H9 (cell line): Measurements from ENCODE around the gene LRRC23. TPM values are rescaled to one million over a fixed set of nuclear protein-coding genes. Genes with fewer than 3 reads are reported as not detected.

ENCODE experiments used
- DNase-seq: peaks from one replicate; pipeline ENCODE4 v3.0.0-alpha.2; 2017
- H2AFZ ChIP-seq: one replicate; pipeline ENCODE4 v1.6.1; 2013; ENCODE audit warnings: mild to moderate bottlenecking, low read length, control low read depth, moderate library complexity
- H2AK5ac ChIP-seq: 2 replicates; pipeline ENCODE4 v1.6.1; 2013; ENCODE audit warnings: low read length, control low read depth, mixed read lengths; ENCODE audit not compliant: insufficient read length
- H2BK120ac ChIP-seq: one replicate; pipeline ENCODE4 v1.6.1; 2013; ENCODE audit warnings: low read depth, mild to moderate bottlenecking, low read length, control low read depth, inconsistent platforms; ENCODE audit not compliant: poor library complexity, severe bottlenecking
- H2BK12ac ChIP-seq: 2 replicates; pipeline ENCODE4 v1.6.1; 2013; ENCODE audit warnings: low read length, control low read depth, mixed read lengths, low read depth; ENCODE audit not compliant: insufficient read length
- H2BK15ac ChIP-seq: 2 replicates; pipeline ENCODE4 v1.6.1; 2013; ENCODE audit warnings: low read depth, low read length, control low read depth
- H2BK20ac ChIP-seq: one replicate; pipeline ENCODE4 v1.6.1; 2013; ENCODE audit warnings: low read depth, mild to moderate bottlenecking, low read length, control low read depth, inconsistent platforms; ENCODE audit not compliant: poor library complexity, severe bottlenecking
- H2BK5ac ChIP-seq: 2 replicates; pipeline ENCODE4 v1.6.1; 2013; ENCODE audit warnings: low read length, control low read depth, mixed read lengths; ENCODE audit not compliant: insufficient read length
- H3K14ac ChIP-seq: 2 replicates; pipeline ENCODE4 v1.6.1; 2013; ENCODE audit warnings: low read length, control low read depth; ENCODE audit not compliant: insufficient read depth
- H3K18ac ChIP-seq: 2 replicates; pipeline ENCODE4 v1.6.1; 2013; ENCODE audit warnings: low read depth, mild to moderate bottlenecking, mixed read lengths, low read length, control low read depth; ENCODE audit not compliant: insufficient read length
- H3K23ac ChIP-seq: 2 replicates; pipeline ENCODE4 v1.6.1; 2013; ENCODE audit warnings: low read length, control low read depth, mixed read lengths, low read depth; ENCODE audit not compliant: insufficient read length
- H3K23me2 ChIP-seq: 2 replicates; pipeline ENCODE4 v1.6.1; 2013; ENCODE audit warnings: low read depth, mild to moderate bottlenecking, mixed read lengths, low read length, control low read depth; ENCODE audit not compliant: insufficient read length, poor library complexity, severe bottlenecking
- H3K27ac ChIP-seq: 2 replicates; pipeline ENCODE4 v1.5.1; 2013; ENCODE audit warnings: low read length, control low read depth, mixed read lengths, low read depth; ENCODE audit not compliant: insufficient read length
- H3K27me3 ChIP-seq: 2 replicates; pipeline ENCODE4 v1.6.1; 2013; ENCODE audit warnings: low read length, control low read depth, inconsistent platforms; ENCODE audit not compliant: insufficient read depth
- H3K4ac ChIP-seq: 2 replicates; pipeline ENCODE4 v1.6.1; 2013; ENCODE audit warnings: low read depth, mild to moderate bottlenecking, control low read depth, inconsistent platforms, low read length, moderate library complexity
- H3K4me1 ChIP-seq: 2 replicates; pipeline ENCODE4 v1.6.1; 2013; ENCODE audit warnings: low read length, control low read depth, inconsistent platforms; ENCODE audit not compliant: insufficient read depth
- H3K4me2 ChIP-seq: 2 replicates; pipeline ENCODE4 v1.6.1; 2013; ENCODE audit warnings: low read length, control low read depth, mixed read lengths; ENCODE audit not compliant: insufficient read length, insufficient read depth
- H3K56ac ChIP-seq: 2 replicates; pipeline ENCODE4 v1.6.1; 2013; ENCODE audit warnings: low read depth, mild to moderate bottlenecking, mixed read lengths, low read length, control low read depth; ENCODE audit not compliant: insufficient read length
- H3K79me1 ChIP-seq: 2 replicates; pipeline ENCODE4 v1.6.1; 2013; ENCODE audit warnings: low read depth, mild to moderate bottlenecking, moderate library complexity, low read length, control low read depth, inconsistent platforms; ENCODE audit not compliant: insufficient read depth, poor library complexity, severe bottlenecking
- H3K79me2 ChIP-seq: 2 replicates; pipeline ENCODE4 v1.6.1; 2013; ENCODE audit warnings: low read length, control low read depth, inconsistent platforms; ENCODE audit not compliant: insufficient read depth
- H3K9ac ChIP-seq: 2 replicates; pipeline ENCODE4 v1.6.1; 2013; ENCODE audit warnings: low read length, control low read depth, mixed read lengths; ENCODE audit not compliant: insufficient read length; ENCODE audit errors: extremely low read depth
- H3K9me3 ChIP-seq: one replicate; pipeline ENCODE4 v1.6.1; 2013; ENCODE audit warnings: low read depth, low read length, inconsistent platforms; ENCODE audit not compliant: control insufficient read depth
- H3T11ph ChIP-seq: one replicate; pipeline ENCODE4 v1.6.1; 2013; ENCODE audit warnings: mild to moderate bottlenecking, low read length, control low read depth, inconsistent platforms
- H4K20me1 ChIP-seq: one replicate; pipeline ENCODE4 v1.6.1; 2013; ENCODE audit not compliant: control insufficient read depth, insufficient read length, insufficient read depth
- H4K5ac ChIP-seq: 2 replicates; pipeline ENCODE4 v1.6.1; 2013; ENCODE audit warnings: low read depth, mild to moderate bottlenecking, mixed read lengths, low read length, control low read depth; ENCODE audit not compliant: insufficient read length
- H4K8ac ChIP-seq: replicated peaks from 2 replicates; pipeline ENCODE4 v1.6.1; 2013; ENCODE audit warnings: low read length, control low read depth, mixed read lengths, low read depth; ENCODE audit not compliant: insufficient read length
- H4K91ac ChIP-seq: 2 replicates; pipeline ENCODE4 v1.6.1; 2013; ENCODE audit warnings: low read depth, mild to moderate bottlenecking, moderate library complexity, mixed read lengths, low read length, control low read depth; ENCODE audit not compliant: insufficient read length
- H3K27ac Mint-ChIP-seq, 3 experiments: 2 replicates in 2 of 3; 3 replicates in 1 of 3; pipeline ENCODE4 v1.8.0; 2020 to 2021; ENCODE audit warnings: mixed read lengths in 3 of 3, mild to moderate bottlenecking in 1 of 3, moderate library complexity in 1 of 3
- H3K27me3 Mint-ChIP-seq: 2 replicates; pipeline ENCODE4 v1.8.0; 2021; ENCODE audit warnings: low read depth, mild to moderate bottlenecking, moderate library complexity, mixed read lengths
- H3K36me3 Mint-ChIP-seq, 3 experiments: 2 replicates in 2 of 3; 3 replicates in 1 of 3; pipeline ENCODE4 v1.8.0; 2020 to 2021; ENCODE audit warnings: low read depth in 3 of 3, mixed read lengths in 3 of 3; ENCODE audit not compliant: insufficient read depth in 1 of 3
- H3K4me1 Mint-ChIP-seq, 2 experiments: 2 replicates each; pipeline ENCODE4 v1.8.0; 2020; ENCODE audit warnings: mixed read lengths in 2 of 2
- H3K4me3 Mint-ChIP-seq, 2 experiments: 2 replicates in 1 of 2; 3 replicates in 1 of 2; pipeline ENCODE4 v1.8.0; 2020 to 2021; ENCODE audit warnings: mild to moderate bottlenecking in 2 of 2, mixed read lengths in 2 of 2, moderate library complexity in 1 of 2
- H3K9me3 Mint-ChIP-seq, 2 experiments: 2 replicates in 1 of 2; 3 replicates in 1 of 2; pipeline ENCODE4 v1.8.0; 2020; ENCODE audit warnings: mild to moderate bottlenecking in 2 of 2, mixed read lengths in 2 of 2, moderate library complexity in 1 of 2
- CTCF ChIP-seq: fragments of 200-600 bp; sonication (generic); conservative IDR thresholded peaks from 3 replicates; pipeline ENCODE4 v1.8.0; 2021; ENCODE audit warnings: antibody characterized with exemption, mild to moderate bottlenecking
- WGBS: extraction: QIAGEN DNeasy Blood & Tissue Kit; methylation state at CpG from one replicate; pipeline ENCODE4 v1.1.7; 2013; ENCODE audit warnings: missing lambda C conversion rate, low lambda C conversion rate, mixed read lengths; ENCODE audit not compliant: insufficient read length; ENCODE audit errors: extremely low coverage; 5-methylcytosine and 5-hydroxymethylcytosine counted together
- total RNA-seq: library from RNA; stranded (reverse); gene quantifications from 2 replicates; pipeline ENCODE4 v1.2.1, GENCODE V29; 2021

Gene LRRC23
- total RNA-seq, 1 experiment from 2014 or later, result 2.1 TPM

GRCh38 chr12:6871052-6871957 is 33.3 kb upstream of the LRRC23 start:
- H3K27ac ChIP-seq, result no peak overlapping the region
- no peak overlapping the region for H3K14ac ChIP-seq
- no peak overlapping the region for H3K18ac ChIP-seq
- Mint-ChIP-seq H3K4me3 (peak overlapping the region; percentile 92 to 96), H3K4me1 (peaks cover 44 to 55% of the 10 kb centered on the region in 2 experiments), H3K27me3 (no peaks in the 10 kb centered on the region; the same call in 1 of the 2 replicates), H3K27ac (peak overlapping the region in 2 of 3 experiments; percentile 85 to 95; a peak in 4 of 7 replicates), H3K36me3 (peaks cover 28 to 49% (median 39%) of the 10 kb centered on the region in 3 experiments), H3K9me3 (no peaks in the 10 kb centered on the region; a peak in 1 of 5 replicates)
- no peaks in the 10 kb centered on the region for H3K79me1 ChIP-seq
- WGBS, result no CpG with 5 or more reads among the region's 12 CpGs
- no peak overlapping the region for H2BK120ac ChIP-seq
- no peak overlapping the region for H3K4ac ChIP-seq
- H2AFZ ChIP-seq, result no peak overlapping the region
- H2BK12ac ChIP-seq, result no peak overlapping the region
- H2BK20ac ChIP-seq, result no peak overlapping the region
- no peaks in the 10 kb centered on the region; the same call in 1 of the 2 replicates for H3K4me1 ChIP-seq
- H2BK15ac ChIP-seq, result no peak overlapping the region
- peaks cover 5% of the 10 kb centered on the region; the same call in 1 of the 2 replicates for H3K79me2 ChIP-seq
- no peaks in the 10 kb centered on the region for H3K27me3 ChIP-seq
- no peak overlapping the region for H3T11ph ChIP-seq
- H3K23me2 ChIP-seq, result peaks cover 16% of the 10 kb centered on the region
- no peaks in the 10 kb centered on the region for H4K20me1 ChIP-seq
- no peaks in the 10 kb centered on the region for H3K9me3 ChIP-seq
- H4K91ac ChIP-seq, result no peak overlapping the region
- peak overlapping the region; percentile 69 for H3K4me2 ChIP-seq
- no peak overlapping the region for H2AK5ac ChIP-seq
- DNase-seq, result peak; percentile 64
- no peak overlapping the region for H3K56ac ChIP-seq
- no peak for TF ChIP-seq CTCF
- H4K5ac ChIP-seq, result no peak overlapping the region
- H2BK5ac ChIP-seq, result no peak overlapping the region
- H3K23ac ChIP-seq, result no peak overlapping the region
- no peak overlapping the region for H3K9ac ChIP-seq
- no peak overlapping the region for H4K8ac ChIP-seq
